Neural progenitor cell (in vitro differentiated cells): Measurements from ENCODE around the gene SLAMF6. TPM values are rescaled to one million over a fixed set of nuclear protein-coding genes. Genes with fewer than 3 reads are reported as not detected.

Source experiments
- DNase-seq: peaks from one replicate; pipeline ENCODE4 v3.0.0-alpha.2; 2016; ENCODE audit warnings: low spot score
- H2AFZ ChIP-seq: fragments of 200-600 bp; sonication (generic); replicated peaks from 2 replicates; pipeline ENCODE4 v1.6.1; 2016; ENCODE audit warnings: antibody characterized with exemption
- H3F3A ChIP-seq: fragments of 200-600 bp; sonication (generic); 2 replicates; pipeline ENCODE4 v1.6.1; 2016; ENCODE audit warnings: antibody characterized with exemption, low read depth
- H3K27ac ChIP-seq: fragments of 200-600 bp; sonication (generic); 2 replicates; pipeline ENCODE4 v1.5.1; 2016; ENCODE audit warnings: mild to moderate bottlenecking
- H3K27me3 ChIP-seq: fragments of 200-600 bp; sonication (generic); 2 replicates; pipeline ENCODE4 v1.6.1; 2016; ENCODE audit warnings: mild to moderate bottlenecking, moderate library complexity
- H3K36me3 ChIP-seq: fragments of 200-600 bp; sonication (generic); 2 replicates; pipeline ENCODE4 v1.5.1; 2016
- H3K4me1 ChIP-seq: fragments of 200-600 bp; sonication (generic); 2 replicates; pipeline ENCODE4 v1.6.1; 2016; ENCODE audit warnings: mixed run types
- H3K4me2 ChIP-seq: fragments of 200-600 bp; sonication (generic); 2 replicates; pipeline ENCODE4 v1.6.1; 2016
- H3K4me3 ChIP-seq: fragments of 200-600 bp; sonication (generic); 2 replicates; pipeline ENCODE4 v1.5.1; 2016
- H3K79me2 ChIP-seq: fragments of 200-600 bp; sonication (generic); 2 replicates; pipeline ENCODE4 v1.6.1; 2016; ENCODE audit warnings: low read depth
- H3K9ac ChIP-seq: fragments of 200-600 bp; sonication (generic); 2 replicates; pipeline ENCODE4 v1.6.1; 2016
- H3K9me3 ChIP-seq: fragments of 200-600 bp; sonication (generic); 2 replicates; pipeline ENCODE4 v1.5.1; 2016; ENCODE audit warnings: low read depth
- H4K20me1 ChIP-seq: fragments of 200-600 bp; sonication (generic); 2 replicates; pipeline ENCODE4 v1.6.1; 2016; ENCODE audit warnings: low read depth
- H3K27ac Mint-ChIP-seq: 3 replicates; pipeline ENCODE4 v1.8.0; 2021; ENCODE audit warnings: mixed read lengths
- H3K27me3 Mint-ChIP-seq: 2 replicates; pipeline ENCODE4 v1.8.0; 2022; ENCODE audit warnings: low read depth, mild to moderate bottlenecking, inconsistent platforms, moderate library complexity, mixed read lengths; ENCODE audit not compliant: insufficient read depth
- H3K36me3 Mint-ChIP-seq: 3 replicates; pipeline ENCODE4 v1.8.0; 2021; ENCODE audit warnings: mixed read lengths
- H3K4me1 Mint-ChIP-seq: 3 replicates; pipeline ENCODE4 v1.8.0; 2021; ENCODE audit warnings: mixed read lengths
- H3K4me3 Mint-ChIP-seq: 3 replicates; pipeline ENCODE4 v1.8.0; 2021; ENCODE audit warnings: mild to moderate bottlenecking, moderate library complexity, mixed read lengths
- H3K9me3 Mint-ChIP-seq: 3 replicates; pipeline ENCODE4 v1.8.0; 2020; ENCODE audit warnings: mixed read lengths
- EZH2 ChIP-seq: fragments of 200-600 bp; sonication (generic); IDR thresholded peaks from 2 replicates; pipeline ENCODE4 v1.6.1; 2017; ENCODE audit warnings: antibody characterized with exemption, mild to moderate bottlenecking, moderate library complexity
- EZH2phosphoT487 ChIP-seq: fragments of 200-600 bp; sonication (generic); IDR thresholded peaks from 2 replicates; pipeline ENCODE4 v1.6.1; 2017; ENCODE audit warnings: antibody characterized with exemption
- total RNA-seq: library from RNA; depleted of rRNA; stranded (reverse); fragments of >200 nt; gene quantifications from 2 replicates; pipeline ENCODE4 v1.2.3, GENCODE V29; 2015; ENCODE audit warnings: low replicate concordance
- TF ChIP-seq, protein P1 (sequence below): fragments of 200-600 bp; sonication (generic); IDR thresholded peaks from 2 replicates; pipeline ENCODE4 v1.5.1; 2017; ENCODE audit warnings: antibody characterized with exemption, mild to moderate bottlenecking

SLAMF6 gene
- total RNA-seq, 1 donor from 2014 or later, result not detected

DNA sequence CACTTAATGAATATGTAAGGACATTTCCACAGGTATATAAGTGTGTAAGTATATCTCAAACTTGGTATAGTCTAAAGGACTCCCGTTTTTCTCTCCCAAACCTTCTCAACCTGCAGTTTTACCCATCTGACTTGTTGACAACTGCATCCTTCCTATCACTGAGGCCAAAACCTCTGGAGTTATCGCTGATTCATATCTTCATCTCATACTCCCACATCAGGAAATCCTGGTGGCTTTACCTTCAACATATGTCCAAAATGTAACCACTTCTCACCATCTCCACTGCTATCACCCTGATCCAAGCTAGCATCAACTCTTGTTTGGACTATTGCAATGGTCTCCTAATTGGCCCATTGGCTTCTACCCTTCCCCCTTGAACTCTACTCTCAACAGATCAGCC lies 30.4 kb downstream of the SLAMF6 start:
- Histone ChIP-seq H3K79me2 (no peaks in the 10 kb centered on the region), H3K27me3 (no peaks in the 10 kb centered on the region), H3K27ac (no peak overlapping the region), H3K4me2 (no peak overlapping the region), H3K9me3 (no peaks in the 10 kb centered on the region), H3K36me3 (no peaks in the 10 kb centered on the region), H2AFZ (no peak overlapping the region), H3F3A (no peaks in the 10 kb centered on the region), H4K20me1 (no peaks in the 10 kb centered on the region), H3K4me3 (no peak overlapping the region), H3K9ac (no peak overlapping the region), H3K4me1 (no peaks in the 10 kb centered on the region)
- H3K9me3 Mint-ChIP-seq, result no peaks in the 10 kb centered on the region
- DNase-seq, result no peak
- no peak overlapping the region for H3K4me3 Mint-ChIP-seq
- H3K4me1 Mint-ChIP-seq, result peaks cover 7% of the 10 kb centered on the region
- H3K27me3 Mint-ChIP-seq, result peaks cover 3% of the 10 kb centered on the region
- H3K27ac Mint-ChIP-seq, result no peak overlapping the region
- TF ChIP-seq, protein P1, sequence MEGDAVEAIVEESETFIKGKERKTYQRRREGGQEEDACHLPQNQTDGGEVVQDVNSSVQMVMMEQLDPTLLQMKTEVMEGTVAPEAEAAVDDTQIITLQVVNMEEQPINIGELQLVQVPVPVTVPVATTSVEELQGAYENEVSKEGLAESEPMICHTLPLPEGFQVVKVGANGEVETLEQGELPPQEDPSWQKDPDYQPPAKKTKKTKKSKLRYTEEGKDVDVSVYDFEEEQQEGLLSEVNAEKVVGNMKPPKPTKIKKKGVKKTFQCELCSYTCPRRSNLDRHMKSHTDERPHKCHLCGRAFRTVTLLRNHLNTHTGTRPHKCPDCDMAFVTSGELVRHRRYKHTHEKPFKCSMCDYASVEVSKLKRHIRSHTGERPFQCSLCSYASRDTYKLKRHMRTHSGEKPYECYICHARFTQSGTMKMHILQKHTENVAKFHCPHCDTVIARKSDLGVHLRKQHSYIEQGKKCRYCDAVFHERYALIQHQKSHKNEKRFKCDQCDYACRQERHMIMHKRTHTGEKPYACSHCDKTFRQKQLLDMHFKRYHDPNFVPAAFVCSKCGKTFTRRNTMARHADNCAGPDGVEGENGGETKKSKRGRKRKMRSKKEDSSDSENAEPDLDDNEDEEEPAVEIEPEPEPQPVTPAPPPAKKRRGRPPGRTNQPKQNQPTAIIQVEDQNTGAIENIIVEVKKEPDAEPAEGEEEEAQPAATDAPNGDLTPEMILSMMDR, result no peak
- TF ChIP-seq EZH2 (no peak), EZH2phosphoT487 (no peak)
- H3K36me3 Mint-ChIP-seq, result no peaks in the 10 kb centered on the region

DNA sequence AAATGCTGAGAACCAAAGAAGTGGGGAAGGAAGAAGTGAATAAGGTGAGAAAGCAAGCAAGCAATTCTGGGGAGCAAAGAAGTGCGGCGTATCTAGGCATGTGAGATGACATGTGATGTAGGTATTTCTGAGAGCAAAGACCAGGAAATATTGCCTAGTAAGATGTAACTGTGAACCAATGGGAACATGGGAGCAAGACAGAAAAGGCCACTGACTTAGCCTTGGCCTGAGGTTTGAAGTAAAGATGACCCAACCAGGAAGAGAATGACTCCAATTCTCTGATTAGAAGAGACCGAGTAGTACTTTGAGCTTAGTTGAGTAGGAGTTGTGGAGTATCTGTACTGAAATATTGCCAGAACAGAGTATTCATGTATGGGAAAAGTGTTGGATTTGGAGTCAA lies 31.1 kb downstream of the SLAMF6 start:
- no peaks in the 10 kb centered on the region for H3K36me3 Mint-ChIP-seq

GRCh38 chr1:160491017-160491416 lies 32.0 kb downstream of the SLAMF6 start:
- no peaks in the 10 kb centered on the region for H3K4me1 ChIP-seq
- no peak overlapping the region for H3K4me3 ChIP-seq
- H3K9me3 ChIP-seq, result no peaks in the 10 kb centered on the region
- no peaks in the 10 kb centered on the region for H3K79me2 ChIP-seq
- Mint-ChIP-seq H3K4me1 (peaks cover 12% of the 10 kb centered on the region), H3K27ac (no peak overlapping the region), H3K36me3 (no peaks in the 10 kb centered on the region), H3K27me3 (peaks cover 3% of the 10 kb centered on the region), H3K9me3 (no peaks in the 10 kb centered on the region), H3K4me3 (no peak overlapping the region)
- DNase-seq, result no peak
- H3K4me2 ChIP-seq, result no peak overlapping the region
- TF ChIP-seq EZH2 (no peak), EZH2phosphoT487 (no peak)
- TF ChIP-seq, protein P1, result no peak
- H4K20me1 ChIP-seq, result no peaks in the 10 kb centered on the region
- H3K27me3 ChIP-seq, result no peaks in the 10 kb centered on the region
- no peak overlapping the region for H3K9ac ChIP-seq
- no peaks in the 10 kb centered on the region for H3F3A ChIP-seq
- no peak overlapping the region for H3K27ac ChIP-seq
- H2AFZ ChIP-seq, result no peak overlapping the region
- no peaks in the 10 kb centered on the region for H3K36me3 ChIP-seq

More for the DNA sequence above, 31.1 kb downstream of the SLAMF6 start:
- H3K9me3 ChIP-seq, result no peaks in the 10 kb centered on the region
- no peak overlapping the region for H3K4me2 ChIP-seq
- H3K4me3 ChIP-seq, result no peak overlapping the region
- no peaks in the 10 kb centered on the region for H4K20me1 ChIP-seq
- no peaks in the 10 kb centered on the region for H3K4me1 ChIP-seq
- Mint-ChIP-seq H3K4me3 (no peak overlapping the region), H3K27me3 (peaks cover 3% of the 10 kb centered on the region), H3K4me1 (peaks cover 7% of the 10 kb centered on the region), H3K9me3 (no peaks in the 10 kb centered on the region), H3K27ac (no peak overlapping the region)
- no peak overlapping the region for H3K27ac ChIP-seq
- no peaks in the 10 kb centered on the region for H3F3A ChIP-seq
- no peak for DNase-seq
- no peaks in the 10 kb centered on the region for H3K36me3 ChIP-seq
- H3K9ac ChIP-seq, result no peak overlapping the region
- H3K79me2 ChIP-seq, result no peaks in the 10 kb centered on the region
- H3K27me3 ChIP-seq, result no peaks in the 10 kb centered on the region
- TF ChIP-seq EZH2, result no peak
- TF ChIP-seq EZH2phosphoT487, result no peak
- TF ChIP-seq, protein P1, result no peak
- no peak overlapping the region for H2AFZ ChIP-seq
